Activated T-helper 2 cell treated with anti-CD3 and anti-CD28 coated beads, Interferon-gamma antibody, Interleukin-2, Interleukin-4, amounts not matched to agents 10 μg/mL and 5 μg/mL and 100 μg/mL, durations not matched to agents 14 hours and 24 hours and 36 hours (primary cell): Measurements from ENCODE around the gene SMG1. TPM values are rescaled to one million over a fixed set of nuclear protein-coding genes. Genes with fewer than 3 reads are reported as not detected.
"Not testable (repeated sequence)": the region's sequence is repeated elsewhere in the genome, so short reads cannot be mapped to it uniquely, and the experiment has no call there.

Experiments used
- DNase-seq: peaks from one replicate; pipeline ENCODE4 v3.0.0; 2021; ENCODE audit warnings: low spot score
- H3K27ac Mint-ChIP-seq: one replicate; pipeline ENCODE4 v1.8.0; 2021; ENCODE audit warnings: mixed read lengths
- H3K27me3 Mint-ChIP-seq: one replicate; pipeline ENCODE4 v1.8.0; 2021; ENCODE audit warnings: low read depth, mixed read lengths
- H3K36me3 Mint-ChIP-seq: one replicate; pipeline ENCODE4 v1.8.0; 2021; ENCODE audit warnings: low read depth, mixed read lengths
- H3K4me1 Mint-ChIP-seq: one replicate; pipeline ENCODE4 v1.8.0; 2021; ENCODE audit warnings: low read depth, mixed read lengths
- H3K4me3 Mint-ChIP-seq: one replicate; pipeline ENCODE4 v1.8.0; 2021; ENCODE audit warnings: low read depth, mild to moderate bottlenecking, moderate library complexity, mixed read lengths
- H3K9me3 Mint-ChIP-seq: one replicate; pipeline ENCODE4 v1.8.0; 2021; ENCODE audit warnings: mixed read lengths
- intact Hi-C: fragments of 100-400 bp; cut with micrococcal nuclease; formaldehyde crosslinking; loops from one replicate; pipeline ENCODE4 v1.15.1; 2023
- total RNA-seq: library from RNA; stranded (reverse); gene quantifications from 2 replicates; pipeline ENCODE4 v1.2.3, GENCODE V29; 2022

SMG1 gene
- total RNA-seq, 1 donor from 2014 or later = 128 TPM

DNA sequence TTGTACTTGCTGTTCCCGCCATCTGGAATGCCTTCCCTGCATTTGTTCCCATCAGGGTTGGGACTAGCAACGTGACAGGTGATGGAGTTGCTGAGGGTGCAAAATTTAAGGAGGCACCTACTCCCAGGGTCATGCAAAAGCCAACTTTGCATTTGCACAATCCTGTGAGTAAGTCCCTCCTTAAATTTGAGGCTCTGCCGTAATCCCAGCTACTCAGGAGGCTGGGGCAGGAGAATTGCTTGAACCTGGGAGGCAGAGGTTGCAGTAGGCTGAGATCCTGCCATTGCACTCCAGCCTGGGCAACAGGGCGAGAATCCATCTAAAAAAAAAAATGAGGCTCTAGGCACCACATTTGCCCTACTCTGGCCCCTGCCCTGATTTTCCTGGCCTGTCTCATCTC is 3.9 kb upstream of the SMG1 start:
- H3K27ac Mint-ChIP-seq, intact Hi-C loops: not testable (repeated sequence)
- peaks cover 11% of the 10 kb centered on the region for H3K4me1 Mint-ChIP-seq

GRCh38 chr16:18928073-18928472 is 1.9 kb upstream of the SMG1 start:
- H3K9me3 Mint-ChIP-seq, H3K27me3 Mint-ChIP-seq, DNase-seq, H3K27ac Mint-ChIP-seq, H3K4me3 Mint-ChIP-seq: not testable (repeated sequence)
- peaks cover 11% of the 10 kb centered on the region for H3K36me3 Mint-ChIP-seq
- H3K4me1 Mint-ChIP-seq = peaks cover 18% of the 10 kb centered on the region
- intact Hi-C loops = loop anchor here (10.0 kb wide), 1 partner anchor 187 kb away; the partner anchor contains the start of gene ITPRIPL2

More for the DNA sequence above, 3.9 kb upstream of the SMG1 start:
- not testable (repeated sequence) for H3K27me3 Mint-ChIP-seq, H3K4me3 Mint-ChIP-seq, H3K36me3 Mint-ChIP-seq, H3K9me3 Mint-ChIP-seq, DNase-seq

DNA sequence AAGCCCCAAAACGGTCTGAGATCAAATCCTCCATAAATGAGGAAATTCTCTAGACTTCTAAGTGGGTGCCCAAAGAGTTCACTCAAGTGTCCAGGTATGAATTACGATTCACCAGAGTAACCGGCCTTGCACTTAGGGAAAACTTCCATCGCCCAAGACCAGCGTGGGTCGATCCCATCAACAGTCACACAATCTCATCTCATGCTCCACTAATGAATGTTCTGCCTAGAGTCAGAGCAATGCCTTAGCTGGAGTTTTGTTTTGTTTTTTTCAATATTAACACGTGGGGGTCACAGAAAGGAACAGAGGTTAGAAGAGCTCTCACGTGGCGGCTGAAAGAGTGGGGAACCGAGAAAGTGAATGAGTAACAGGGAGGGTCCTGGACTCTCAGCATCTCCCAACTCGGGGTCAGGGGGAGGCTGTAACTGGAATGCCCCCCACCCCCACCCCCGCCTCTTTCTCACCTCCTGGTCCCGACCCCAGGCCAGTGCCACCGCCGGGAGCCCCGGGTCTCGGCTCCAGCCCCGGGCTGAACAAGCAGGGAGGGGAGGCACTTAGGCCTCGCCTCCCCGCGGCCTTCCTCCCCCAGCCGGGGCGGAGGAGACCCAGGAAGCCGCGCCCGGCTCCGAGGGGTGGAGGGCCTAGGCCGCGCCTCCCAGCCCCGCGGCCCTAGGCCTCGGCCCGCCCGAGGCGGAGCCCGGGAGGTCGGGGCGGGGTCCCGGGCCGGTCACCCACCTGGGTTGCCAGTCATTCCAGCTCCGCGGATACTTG is 808 bp downstream of the SMG1 start:
- peaks cover 23% of the 10 kb centered on the region for H3K4me1 Mint-ChIP-seq

GRCh38 chr16:18923935-18924334 is 2.3 kb downstream of the SMG1 start:
- Mint-ChIP-seq H3K4me3 (peak overlapping the region; percentile 96), H3K27ac (peak overlapping the region; percentile 93), H3K4me1 (peaks cover 28% of the 10 kb centered on the region), H3K36me3 (peaks cover 29% of the 10 kb centered on the region)
- intact Hi-C loops = loop anchor here (10.0 kb wide), 1 partner anchor 191 kb away; the partner anchor contains the start of gene ITPRIPL2
- not testable (repeated sequence) for H3K9me3 Mint-ChIP-seq, DNase-seq, H3K27me3 Mint-ChIP-seq

More for the DNA sequence above, 808 bp downstream of the SMG1 start:
- intact Hi-C loops = loop anchor here (10.0 kb wide), 1 partner anchor 189 kb away; the partner anchor contains the start of gene ITPRIPL2
- peaks cover 22% of the 10 kb centered on the region for H3K36me3 Mint-ChIP-seq
- H3K27ac Mint-ChIP-seq = peak overlapping the region; percentile 93
- peak overlapping the region; percentile 96 for H3K4me3 Mint-ChIP-seq
- not testable (repeated sequence) for H3K9me3 Mint-ChIP-seq, H3K27me3 Mint-ChIP-seq
- DNase-seq = peak; percentile 74

DNA sequence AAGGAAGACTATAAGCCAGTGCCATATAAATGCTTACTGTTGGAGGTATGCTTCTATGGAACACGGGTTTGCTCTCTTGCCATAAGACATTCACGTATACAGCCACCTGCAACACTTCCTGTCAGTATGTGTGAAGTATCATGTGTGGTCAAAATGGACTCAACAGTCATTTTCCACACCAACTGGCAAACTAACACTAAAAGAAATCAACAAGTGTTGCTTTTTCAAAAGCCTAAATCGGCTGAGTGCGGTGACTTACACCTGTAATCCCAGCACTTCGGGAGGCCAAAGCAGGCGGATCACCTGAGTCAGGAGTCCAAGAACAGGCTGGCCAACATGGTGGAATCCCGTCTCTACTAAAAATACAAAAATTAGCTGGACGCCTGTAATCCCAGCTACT is 3.1 kb downstream of the SMG1 start:
- intact Hi-C loops = loop anchor here (10.0 kb wide), 1 partner anchor 192 kb away; the partner anchor contains the start of gene ITPRIPL2
- H3K9me3 Mint-ChIP-seq, DNase-seq, H3K27me3 Mint-ChIP-seq: not testable (repeated sequence)
- H3K36me3 Mint-ChIP-seq = peaks cover 33% of the 10 kb centered on the region
- H3K4me1 Mint-ChIP-seq = peaks cover 31% of the 10 kb centered on the region
- peak overlapping the region; percentile 93 for H3K27ac Mint-ChIP-seq
- peak overlapping the region; percentile 96 for H3K4me3 Mint-ChIP-seq

DNA sequence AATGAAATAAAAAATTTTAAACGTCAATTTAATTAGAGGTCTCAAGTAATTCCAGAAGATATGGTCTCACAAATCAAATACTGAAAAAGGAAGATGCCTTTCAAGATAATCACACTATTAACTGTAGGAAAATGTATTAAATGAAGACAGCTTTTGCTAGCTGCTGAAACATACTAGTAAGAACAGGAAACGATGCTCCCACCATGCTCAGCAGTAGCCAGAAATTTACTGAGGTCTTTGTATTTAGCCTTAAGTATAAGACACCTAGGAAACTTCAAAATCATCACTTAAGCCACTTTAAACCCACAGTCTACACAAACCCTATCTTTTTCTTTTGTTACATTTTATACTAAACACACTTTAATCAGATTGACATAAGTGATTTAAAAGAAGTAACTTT is 16.6 kb downstream of the SMG1 start:
- Mint-ChIP-seq H3K4me1 (peaks cover 22% of the 10 kb centered on the region), H3K36me3 (peaks cover 24% of the 10 kb centered on the region)
- H3K9me3 Mint-ChIP-seq, H3K27ac Mint-ChIP-seq, DNase-seq, H3K27me3 Mint-ChIP-seq, H3K4me3 Mint-ChIP-seq: not testable (repeated sequence)
- intact Hi-C loops = loop anchor here (10.0 kb wide), 1 partner anchor 55 kb away; no protein-coding TSS in a partner anchor

DNA sequence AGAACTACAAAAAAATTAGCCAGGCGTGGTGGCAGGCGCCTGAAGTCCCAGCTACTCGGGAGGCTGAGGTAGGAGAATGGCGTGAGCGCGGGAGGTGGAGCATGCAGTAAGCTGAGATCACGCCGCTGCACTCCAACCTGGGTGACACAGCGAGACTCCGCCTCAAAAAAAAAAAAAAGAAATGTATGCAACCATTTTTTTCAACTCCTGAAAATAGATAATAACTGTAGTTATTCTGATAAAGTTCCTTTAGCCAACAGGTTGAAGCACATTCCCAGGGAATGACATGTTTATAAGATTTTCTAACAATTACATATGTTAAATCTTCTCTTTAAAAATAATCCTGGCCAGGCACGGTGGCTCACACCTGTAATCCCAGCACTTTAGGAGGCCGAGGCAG is 17.5 kb downstream of the SMG1 start:
- not testable (repeated sequence) for DNase-seq, H3K4me3 Mint-ChIP-seq, H3K27ac Mint-ChIP-seq, H3K27me3 Mint-ChIP-seq, H3K9me3 Mint-ChIP-seq
- Mint-ChIP-seq H3K4me1 (peaks cover 23% of the 10 kb centered on the region), H3K36me3 (peaks cover 24% of the 10 kb centered on the region)
- intact Hi-C loops = loop anchor here (10.0 kb wide), 1 partner anchor 56 kb away; no protein-coding TSS in a partner anchor

DNA sequence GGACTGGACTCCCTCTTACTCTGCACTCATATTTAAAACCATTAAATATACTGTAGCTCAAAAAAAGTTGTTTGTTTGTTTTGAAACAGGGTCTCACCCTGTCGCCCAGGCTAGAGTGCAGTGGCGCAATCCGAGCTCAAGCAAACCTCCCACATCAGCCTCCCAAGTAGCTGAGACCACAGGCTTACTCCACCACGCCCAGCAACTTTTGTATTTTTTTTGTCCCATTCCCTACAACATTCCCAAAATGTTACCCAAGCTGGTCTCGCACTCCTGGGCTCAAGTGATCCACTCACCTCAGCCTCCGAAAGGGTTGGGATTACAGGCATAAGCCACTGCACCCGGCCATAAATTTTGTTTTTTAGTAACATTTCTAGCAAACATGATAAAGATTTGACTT is 23.4 kb downstream of the SMG1 start:
- not testable (repeated sequence) for DNase-seq, H3K4me3 Mint-ChIP-seq, H3K9me3 Mint-ChIP-seq, H3K27me3 Mint-ChIP-seq
- intact Hi-C loops = loop anchor here (10.0 kb wide), 1 partner anchor 62 kb away; no protein-coding TSS in a partner anchor
- peaks cover 48% of the 10 kb centered on the region for H3K4me1 Mint-ChIP-seq
- peak overlapping the region; percentile 69 for H3K27ac Mint-ChIP-seq
- peaks cover 22% of the 10 kb centered on the region for H3K36me3 Mint-ChIP-seq

GRCh38 chr16:18902044-18902443 is 24.2 kb downstream of the SMG1 start:
- not testable (repeated sequence) for H3K27me3 Mint-ChIP-seq, H3K4me3 Mint-ChIP-seq, DNase-seq, H3K9me3 Mint-ChIP-seq, H3K27ac Mint-ChIP-seq
- Mint-ChIP-seq H3K4me1 (peaks cover 48% of the 10 kb centered on the region), H3K36me3 (peaks cover 20% of the 10 kb centered on the region)
- intact Hi-C loops = loop anchor here (10.0 kb wide), 1 partner anchor 63 kb away; no protein-coding TSS in a partner anchor

DNA sequence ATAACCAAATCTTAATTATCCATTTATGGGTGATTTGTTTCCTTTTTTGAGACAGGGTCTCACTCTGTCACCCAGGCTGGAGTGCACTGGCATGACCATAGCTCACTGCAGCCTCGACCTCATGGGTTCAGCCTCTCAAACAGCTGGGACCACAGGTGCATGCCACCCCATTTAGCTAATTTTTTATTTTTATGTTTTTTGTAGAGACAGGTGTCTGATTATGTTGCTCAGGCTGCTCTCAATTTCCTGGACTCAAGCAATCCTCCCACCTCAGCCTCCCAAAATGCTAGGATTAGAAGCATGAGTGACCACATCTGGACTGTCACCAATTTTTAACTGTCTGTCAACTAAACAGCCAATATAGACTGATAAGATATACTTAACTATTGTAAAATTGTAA is 25.0 kb downstream of the SMG1 start:
- intact Hi-C loops = loop anchor here (10.0 kb wide), 1 partner anchor 64 kb away; no protein-coding TSS in a partner anchor
- H3K27me3 Mint-ChIP-seq, H3K4me3 Mint-ChIP-seq, H3K9me3 Mint-ChIP-seq, H3K27ac Mint-ChIP-seq, DNase-seq: not testable (repeated sequence)
- Mint-ChIP-seq H3K36me3 (peaks cover 14% of the 10 kb centered on the region), H3K4me1 (peaks cover 43% of the 10 kb centered on the region)

- Mint-ChIP-seq H3K4me1 (peaks cover 14% of the 10 kb centered on the region), H3K36me3 (peaks cover 41% of the 10 kb centered on the region)
- H3K4me3 Mint-ChIP-seq, DNase-seq, H3K27me3 Mint-ChIP-seq, intact Hi-C loops, H3K9me3 Mint-ChIP-seq, H3K27ac Mint-ChIP-seq: not testable (repeated sequence)
Observed at GRCh38 chr16:18884456-18884855, 41.8 kb downstream of the SMG1 start.

DNA sequence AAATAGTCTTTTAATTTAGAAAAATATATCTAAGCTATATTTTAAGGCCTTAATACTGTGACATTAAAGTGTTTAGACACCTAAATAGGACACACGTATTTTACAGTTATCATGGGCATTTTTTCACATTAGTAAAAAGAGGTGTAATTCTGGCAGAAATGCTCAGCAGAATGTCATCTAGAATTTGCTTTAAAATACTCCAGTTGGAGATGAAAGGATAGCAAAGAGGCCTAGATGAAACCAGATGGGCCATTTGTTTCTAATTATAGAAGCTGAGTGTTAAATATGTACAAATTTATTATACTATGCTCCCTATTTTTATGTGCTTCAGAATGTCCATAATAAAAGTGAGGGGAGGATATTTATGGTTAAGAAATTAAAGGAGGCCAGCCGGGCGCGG is 48.5 kb downstream of the SMG1 start:
- H3K4me3 Mint-ChIP-seq, DNase-seq, H3K27ac Mint-ChIP-seq, H3K4me1 Mint-ChIP-seq, intact Hi-C loops, H3K9me3 Mint-ChIP-seq, H3K27me3 Mint-ChIP-seq: not testable (repeated sequence)
- H3K36me3 Mint-ChIP-seq = peaks cover 65% of the 10 kb centered on the region

DNA sequence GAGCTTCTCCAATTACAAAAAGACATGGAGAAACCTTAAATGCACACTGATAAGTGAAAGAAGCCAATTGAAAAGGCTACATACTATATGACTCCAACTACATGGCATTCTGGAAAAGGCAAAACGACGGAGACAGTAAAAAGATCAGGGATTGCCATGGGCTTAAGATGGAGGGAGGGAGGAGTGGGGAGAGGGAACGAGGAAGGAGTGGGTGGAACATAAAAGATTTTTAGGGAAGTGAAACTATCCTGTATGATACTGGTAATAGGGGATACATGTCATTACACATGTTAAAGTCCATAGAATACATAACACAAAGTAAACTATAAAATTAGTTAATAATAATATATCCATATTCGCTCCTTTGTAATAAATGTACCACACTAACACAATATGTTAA is 48.9 kb downstream of the SMG1 start:
- intact Hi-C loops, DNase-seq, H3K9me3 Mint-ChIP-seq, H3K4me3 Mint-ChIP-seq, H3K27ac Mint-ChIP-seq, H3K27me3 Mint-ChIP-seq: not testable (repeated sequence)
- Mint-ChIP-seq H3K36me3 (peaks cover 66% of the 10 kb centered on the region), H3K4me1 (peaks cover 11% of the 10 kb centered on the region)
